ENCODE results near the gene IGFLR1. TPM values are rescaled to one million over a fixed set of nuclear protein-coding genes. Genes with fewer than 3 reads are reported as not detected.

The IGFLR1 gene
- total RNA-seq, 1 donor = 1.9 TPM

- TF ChIP-seq CTCF (IDR thresholded peaks at IDR 0.05; ENCODE audit: insufficient read depth, low read length) = no peak
- H3K4me3 ChIP-seq (ENCODE audit: low read depth, low read length) = no peak overlapping the region
- DNase-seq (ENCODE audit: low read depth) = no peak
These were observed 19.8 kb downstream of the IGFLR1 start for GRCh38 chr19:35722461-35722860.

- TF ChIP-seq CTCF (IDR thresholded peaks at IDR 0.05; ENCODE audit: insufficient read depth, low read length) = no peak
- no peak overlapping the region for H3K4me3 ChIP-seq (ENCODE audit: low read depth, low read length)
- no peak for DNase-seq (ENCODE audit: low read depth)
These were observed 20.9 kb downstream of the IGFLR1 start for GRCh38 chr19:35721374-35721773.

- no peak overlapping the region for H3K4me3 ChIP-seq (ENCODE audit: low read depth, low read length)
- no peak for DNase-seq (ENCODE audit: low read depth)
- TF ChIP-seq CTCF (IDR thresholded peaks at IDR 0.05; ENCODE audit: insufficient read depth, low read length) = no peak
These were observed 21.6 kb downstream of the IGFLR1 start for GRCh38 chr19:35720648-35721047.

- TF ChIP-seq CTCF (IDR thresholded peaks at IDR 0.05; ENCODE audit: insufficient read depth, low read length) = no peak
- DNase-seq (ENCODE audit: low read depth) = no peak
- no peak overlapping the region for H3K4me3 ChIP-seq (ENCODE audit: low read depth, low read length)
These were observed 22.1 kb downstream of the IGFLR1 start for GRCh38 chr19:35720163-35720524.

- no peak for DNase-seq (ENCODE audit: low read depth)
- TF ChIP-seq CTCF (IDR thresholded peaks at IDR 0.05; ENCODE audit: insufficient read depth, low read length) = no peak
- H3K4me3 ChIP-seq (ENCODE audit: low read depth, low read length) = peak overlapping the region; percentile 87
These were observed 22.7 kb downstream of the IGFLR1 start for GRCh38 chr19:35719402-35720162.

GRCh38 chr19:35718345-35719041, 23.8 kb downstream of the IGFLR1 start:
- no peak for TF ChIP-seq CTCF (IDR thresholded peaks at IDR 0.05; ENCODE audit: insufficient read depth, low read length)
- no peak for DNase-seq (ENCODE audit: low read depth)
- peak overlapping the region; percentile 87 for H3K4me3 ChIP-seq (ENCODE audit: low read depth, low read length)
